Tibial nerve (tissue), 4 donors: ENCODE results near the gene INSYN2B. TPM values are rescaled to one million over a fixed set of nuclear protein-coding genes. Genes with fewer than 3 reads are reported as not detected.

Experiments used
- DNase-seq, 2 donors: peaks; one replicate each; pipeline ENCODE4 v3.0.0-alpha.2; 2019; ENCODE audit warnings: low spot score in 2 of 2
- H3K27ac ChIP-seq, 4 donors: fragments of 200-600 bp; sonication (generic) in 3 of 4; one replicate each; pipeline ENCODE4 v1.5.1; 2017 to 2019; ENCODE audit warnings: mild to moderate bottlenecking in 1 of 4
- H3K27me3 ChIP-seq, 2 donors: fragments of 200-600 bp; sonication (generic) in 1 of 2; one replicate each; pipeline versions ENCODE4 v1.5.1 to v1.6.0; 2017 to 2019
- H3K36me3 ChIP-seq, 3 donors: fragments of 200-600 bp; sonication (generic); one replicate each; pipeline ENCODE4 v1.5.1; 2018 to 2019
- H3K4me1 ChIP-seq, 4 donors: fragments of 200-600 bp; sonication (generic) in 3 of 4; one replicate each; pipeline ENCODE4 v1.5.1; 2017 to 2019
- H3K4me3 ChIP-seq, 4 donors: fragments of 200-600 bp; sonication (generic) in 3 of 4; one replicate each; pipeline ENCODE4 v1.5.1; 2017 to 2019; ENCODE audit warnings: mild to moderate bottlenecking in 1 of 4, moderate library complexity in 1 of 4
- H3K9me3 ChIP-seq, 4 donors: fragments of 200-600 bp; sonication (generic) in 3 of 4; one replicate each; pipeline ENCODE4 v1.5.1; 2017 to 2019
- EP300 ChIP-seq, 2 donors: sonication (generic); formaldehyde crosslinking; IDR thresholded peaks; one replicate each; pipeline ENCODE4 v1.6.1; 2017; ENCODE audit warnings: antibody characterized with exemption in 2 of 2, mild to moderate bottlenecking in 1 of 2
- POLR2A ChIP-seq, 2 donors: fragments of 450-650 bp; IDR thresholded peaks; one replicate each; pipeline ENCODE4 v1.6.1; 2017; ENCODE audit warnings: antibody characterized with exemption in 2 of 2, mild to moderate bottlenecking in 2 of 2, moderate library complexity in 2 of 2
- WGBS, 2 donors: methylation state at CpG; one replicate each; pipeline ENCODE4 v1.1.5; 2018; 5-methylcytosine and 5-hydroxymethylcytosine counted together
- total RNA-seq, 4 donors: library from RNA; depleted of rRNA; stranded (reverse); fragments of >200 nt; gene quantifications; one replicate each; pipeline ENCODE4 v1.1.0, GENCODE V29; 2016
- TF ChIP-seq, protein P1 (sequence below), 5 experiments: fragments of 200-600 bp in 3 of 5; fragments of 450-650 bp in 2 of 5; sonication (generic) in 3 of 5; IDR thresholded peaks; one replicate each; pipeline ENCODE4 v1.5.1; 2016 to 2019; ENCODE audit warnings: antibody characterized with exemption in 5 of 5, mild to moderate bottlenecking in 3 of 5, moderate library complexity in 2 of 5

The INSYN2B gene
- total RNA-seq, 4 donors from 2014 or later: 0.60 to 4.2 TPM; not detected in 2

DNA sequence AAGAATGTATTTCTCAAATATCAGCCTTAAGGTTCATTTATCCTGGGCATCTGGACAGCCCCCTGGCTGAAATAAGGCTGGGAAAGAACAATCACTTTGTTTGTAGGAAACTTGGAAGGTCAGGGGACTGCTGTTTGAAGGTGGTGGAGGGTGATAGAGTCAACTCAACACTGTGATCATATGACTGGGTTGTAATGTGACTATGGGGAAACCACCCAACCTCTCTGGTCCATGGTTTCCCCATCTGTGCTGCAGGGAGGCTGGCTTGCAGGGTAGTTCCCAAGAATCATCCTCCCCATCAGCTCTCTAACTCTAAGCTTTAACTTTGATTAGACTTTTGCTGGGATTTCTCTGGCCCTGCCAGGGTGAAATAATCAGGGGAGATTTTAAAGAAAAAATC lies 10.0 kb downstream of the INSYN2B start:
- Histone ChIP-seq H3K9me3 (no peaks in the 10 kb centered on the region), H3K4me1 (no peaks in the 10 kb centered on the region), H3K4me3 (no peak overlapping the region), H3K27ac (no peak overlapping the region), H3K27me3 (no peaks in the 10 kb centered on the region), H3K36me3 (no peaks in the 10 kb centered on the region)
- TF ChIP-seq, protein P1, sequence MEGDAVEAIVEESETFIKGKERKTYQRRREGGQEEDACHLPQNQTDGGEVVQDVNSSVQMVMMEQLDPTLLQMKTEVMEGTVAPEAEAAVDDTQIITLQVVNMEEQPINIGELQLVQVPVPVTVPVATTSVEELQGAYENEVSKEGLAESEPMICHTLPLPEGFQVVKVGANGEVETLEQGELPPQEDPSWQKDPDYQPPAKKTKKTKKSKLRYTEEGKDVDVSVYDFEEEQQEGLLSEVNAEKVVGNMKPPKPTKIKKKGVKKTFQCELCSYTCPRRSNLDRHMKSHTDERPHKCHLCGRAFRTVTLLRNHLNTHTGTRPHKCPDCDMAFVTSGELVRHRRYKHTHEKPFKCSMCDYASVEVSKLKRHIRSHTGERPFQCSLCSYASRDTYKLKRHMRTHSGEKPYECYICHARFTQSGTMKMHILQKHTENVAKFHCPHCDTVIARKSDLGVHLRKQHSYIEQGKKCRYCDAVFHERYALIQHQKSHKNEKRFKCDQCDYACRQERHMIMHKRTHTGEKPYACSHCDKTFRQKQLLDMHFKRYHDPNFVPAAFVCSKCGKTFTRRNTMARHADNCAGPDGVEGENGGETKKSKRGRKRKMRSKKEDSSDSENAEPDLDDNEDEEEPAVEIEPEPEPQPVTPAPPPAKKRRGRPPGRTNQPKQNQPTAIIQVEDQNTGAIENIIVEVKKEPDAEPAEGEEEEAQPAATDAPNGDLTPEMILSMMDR (IDR thresholded peaks at IDR 0.05): no peak
- DNase-seq: no peak

DNA sequence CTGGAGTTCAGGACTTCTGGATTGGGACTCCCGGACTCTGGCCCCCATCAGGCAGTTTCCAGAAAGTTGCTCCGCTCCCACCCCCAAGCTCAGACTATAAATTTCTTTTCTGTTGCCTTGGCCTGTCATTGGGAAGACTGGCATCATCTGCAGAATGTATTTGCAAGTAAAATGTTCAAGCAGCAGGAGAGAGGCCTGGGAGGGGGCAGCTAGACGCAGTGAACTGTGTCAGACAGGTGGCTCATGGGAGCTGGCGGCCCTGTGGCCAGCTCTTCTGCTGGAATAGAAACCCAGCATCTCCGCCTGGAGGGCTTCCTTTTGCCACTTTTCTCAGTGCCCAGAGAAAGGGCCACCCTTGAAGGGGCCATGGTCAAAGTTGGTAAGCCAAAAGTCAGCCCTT lies 16.0 kb downstream of the INSYN2B start:
- Histone ChIP-seq H3K4me3 (no peak overlapping the region), H3K36me3 (no peaks in the 10 kb centered on the region), H3K27ac (no peak overlapping the region), H3K27me3 (no peaks in the 10 kb centered on the region), H3K4me1 (no peaks in the 10 kb centered on the region), H3K9me3 (no peaks in the 10 kb centered on the region)
- no peak for DNase-seq
- TF ChIP-seq EP300 (IDR thresholded peaks at IDR 0.05) (no peak), POLR2A (IDR thresholded peaks at IDR 0.05) (no peak)
- TF ChIP-seq, protein P1 (IDR thresholded peaks at IDR 0.05): no peak
- WGBS, 2 donors: 64 to 74% methylated on average over 4 to 5 of the region's 5 CpGs

DNA sequence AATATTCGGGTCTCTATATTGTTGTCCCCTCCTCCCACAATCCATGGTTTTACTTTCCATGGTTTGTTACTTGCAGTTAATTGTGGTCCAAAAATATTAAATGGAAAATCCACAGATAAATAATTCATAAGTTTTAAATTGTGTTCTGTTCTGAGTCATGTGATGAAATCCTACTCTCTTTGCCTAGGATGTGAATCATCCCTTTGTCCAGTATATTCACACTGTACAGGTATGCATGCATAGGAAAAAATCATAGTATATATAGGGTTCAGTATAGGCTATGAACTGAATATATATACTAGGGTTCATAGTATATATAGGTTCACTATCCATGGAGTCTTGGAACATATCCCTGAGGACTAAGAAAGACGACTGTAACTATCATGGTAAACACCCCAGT lies 19.6 kb downstream of the INSYN2B start:
- no peaks in the 10 kb centered on the region for H3K36me3 ChIP-seq
- no peak for TF ChIP-seq POLR2A (IDR thresholded peaks at IDR 0.05)
- TF ChIP-seq, protein P1 (IDR thresholded peaks at IDR 0.05): no peak
- TF ChIP-seq EP300 (IDR thresholded peaks at IDR 0.05): no peak
- H3K4me1 ChIP-seq: no peaks in the 10 kb centered on the region
- no peak for DNase-seq
- H3K27ac ChIP-seq: no peak overlapping the region
- H3K9me3 ChIP-seq: no peaks in the 10 kb centered on the region
- WGBS, 2 donors: 89 to 95% methylated on average over 2 of the region's 2 CpGs
- no peaks in the 10 kb centered on the region for H3K27me3 ChIP-seq
- no peak overlapping the region for H3K4me3 ChIP-seq

DNA sequence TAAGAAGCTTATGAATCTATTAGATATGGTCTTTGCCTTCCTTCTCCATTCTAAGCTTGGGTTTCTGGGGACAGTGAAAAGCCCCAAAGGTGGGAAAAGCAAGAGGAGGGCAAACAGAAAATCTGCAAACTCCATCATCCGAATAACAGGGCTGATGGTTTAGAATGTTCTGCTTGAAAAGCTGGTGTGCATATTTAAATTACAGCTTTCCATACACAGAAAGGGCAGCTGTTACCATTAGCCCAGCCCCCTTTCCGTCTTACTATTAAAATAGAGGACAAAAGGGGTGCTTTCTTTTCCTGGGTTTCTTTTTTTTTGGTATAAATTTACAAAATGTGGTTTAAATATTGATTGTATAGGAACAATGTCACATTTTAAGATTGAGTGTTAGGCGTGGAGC lies 22.0 kb downstream of the INSYN2B start:
- Histone ChIP-seq H3K4me1 (no peaks in the 10 kb centered on the region), H3K9me3 (no peaks in the 10 kb centered on the region), H3K27me3 (no peaks in the 10 kb centered on the region), H3K27ac (no peak overlapping the region), H3K4me3 (no peak overlapping the region), H3K36me3 (no peaks in the 10 kb centered on the region)
- no peak for TF ChIP-seq POLR2A (IDR thresholded peaks at IDR 0.05)
- TF ChIP-seq EP300 (IDR thresholded peaks at IDR 0.05): no peak
- TF ChIP-seq, protein P1 (IDR thresholded peaks at IDR 0.05): no peak
- WGBS, 2 donors: 62 to 69% methylated on average over 3 of the region's 3 CpGs
- DNase-seq: no peak

DNA sequence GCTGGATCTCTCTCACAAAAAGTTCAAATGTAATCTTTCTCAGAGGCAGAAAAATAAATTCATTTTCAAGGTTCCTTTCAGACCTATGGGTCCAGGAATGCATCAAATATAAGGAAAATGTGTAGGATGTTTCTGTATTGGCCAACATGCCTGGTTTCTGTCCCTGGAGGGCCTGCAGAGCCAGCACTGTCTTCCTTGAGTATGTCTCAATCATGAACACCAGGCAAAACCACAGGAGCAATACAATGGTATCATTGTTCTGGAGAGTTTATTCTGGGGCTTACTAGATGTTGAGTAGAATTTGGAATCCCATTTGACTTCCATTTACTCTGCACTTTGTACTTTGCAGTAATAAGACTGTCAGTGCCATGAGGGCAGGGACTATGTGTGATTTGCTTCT lies 23.5 kb downstream of the INSYN2B start:
- no peaks in the 10 kb centered on the region for H3K9me3 ChIP-seq
- no peaks in the 10 kb centered on the region for H3K4me1 ChIP-seq
- no peaks in the 10 kb centered on the region for H3K36me3 ChIP-seq
- no peak for DNase-seq
- H3K4me3 ChIP-seq: no peak overlapping the region
- H3K27ac ChIP-seq: no peak overlapping the region
- TF ChIP-seq, protein P1 (IDR thresholded peaks at IDR 0.05): no peak
- TF ChIP-seq EP300 (IDR thresholded peaks at IDR 0.05): no peak
- H3K27me3 ChIP-seq: no peaks in the 10 kb centered on the region
